ENCODE data around the gene APEX1.

Gene APEX1

GRCh38 chr14:20458031-20458789 is 3.2 kb downstream of the APEX1 start:
- H3K9me3 ChIP-seq (ENCODE audit: severe bottlenecking) = no peaks in the 10 kb centered on the region
- no peak overlapping the region for H3K4me3 ChIP-seq (ENCODE audit: severe bottlenecking)
- DNase-seq (ENCODE audit: low spot score) (no peak), ATAC-seq (ENCODE audit: low read depth) (no peak)
- no peaks in the 10 kb centered on the region for H3K27me3 ChIP-seq (ENCODE audit: insufficient read depth, poor library complexity, severe bottlenecking)
- no peak for TF ChIP-seq CTCF (IDR thresholded peaks at IDR 0.05; ENCODE audit: poor library complexity, severe bottlenecking)
- H3K4me1 ChIP-seq (ENCODE audit: insufficient read depth, poor library complexity, severe bottlenecking) = peaks cover 15% of the 10 kb centered on the region
- no peak overlapping the region for H3K27ac ChIP-seq (ENCODE audit: poor library complexity, severe bottlenecking)
- H3K36me3 ChIP-seq (ENCODE audit: low read depth) = peaks cover 53% of the 10 kb centered on the region

- peak overlapping the region; percentile 71 for H3K4me3 ChIP-seq (ENCODE audit: severe bottlenecking)
- DNase-seq (ENCODE audit: low spot score) (no peak), ATAC-seq (ENCODE audit: low read depth) (peak; percentile 4; the same call in 1 of the 3 replicates)
- peaks cover 47% of the 10 kb centered on the region for H3K36me3 ChIP-seq (ENCODE audit: low read depth)
- peak overlapping the region; percentile 68 for H3K27ac ChIP-seq (ENCODE audit: poor library complexity, severe bottlenecking)
- TF ChIP-seq CTCF (IDR thresholded peaks at IDR 0.05; ENCODE audit: poor library complexity, severe bottlenecking) = no peak
- no peaks in the 10 kb centered on the region for H3K27me3 ChIP-seq (ENCODE audit: insufficient read depth, poor library complexity, severe bottlenecking)
- H3K4me1 ChIP-seq (ENCODE audit: insufficient read depth, poor library complexity, severe bottlenecking) = peaks cover 10% of the 10 kb centered on the region
- H3K9me3 ChIP-seq (ENCODE audit: severe bottlenecking) = no peaks in the 10 kb centered on the region
These were observed 5.6 kb downstream of the APEX1 start for GRCh38 chr14:20460458-20461224.

GRCh38 chr14:20461225-20462141 is 6.5 kb downstream of the APEX1 start, which contains the start of gene PIP4P1:
PIP4P1 (minus strand) TSS chr14:20461434; CDS start chr14:20461325, 109 bp downstream.
- peak; percentile 100 for DNase-seq (ENCODE audit: low spot score)
- H3K27me3 ChIP-seq (ENCODE audit: insufficient read depth, poor library complexity, severe bottlenecking) = no peaks in the 10 kb centered on the region
- H3K9me3 ChIP-seq (ENCODE audit: severe bottlenecking) = no peaks in the 10 kb centered on the region
- peak within 1 kb of the TSS; percentile 71 for H3K4me3 ChIP-seq (ENCODE audit: severe bottlenecking)
- peaks cover 7% of the 10 kb centered on the region for H3K4me1 ChIP-seq (ENCODE audit: insufficient read depth, poor library complexity, severe bottlenecking)
- no peak for TF ChIP-seq CTCF (IDR thresholded peaks at IDR 0.05; ENCODE audit: poor library complexity, severe bottlenecking)
- H3K27ac ChIP-seq (ENCODE audit: poor library complexity, severe bottlenecking) = peak within 1 kb of the TSS; percentile 68
- H3K36me3 ChIP-seq (ENCODE audit: low read depth) = peaks cover 39% of the 10 kb centered on the region
- peak; percentile 95 for ATAC-seq (ENCODE audit: low read depth)

GRCh38 chr14:20468764-20469241 is 13.8 kb downstream of the APEX1 start:
- peaks cover 8% of the 10 kb centered on the region for H3K4me1 ChIP-seq (ENCODE audit: insufficient read depth, poor library complexity, severe bottlenecking)
- peak overlapping the region; percentile 86 for H3K27ac ChIP-seq (ENCODE audit: poor library complexity, severe bottlenecking)
- H3K27me3 ChIP-seq (ENCODE audit: insufficient read depth, poor library complexity, severe bottlenecking) = no peaks in the 10 kb centered on the region
- ATAC-seq (ENCODE audit: low read depth) = no peak; the same call in 2 of the 3 replicates
- H3K9me3 ChIP-seq (ENCODE audit: severe bottlenecking) = no peaks in the 10 kb centered on the region
- DNase-seq (ENCODE audit: low spot score) = no peak
- H3K4me3 ChIP-seq (ENCODE audit: severe bottlenecking) = peak overlapping the region; percentile 70
- peaks cover 26% of the 10 kb centered on the region for H3K36me3 ChIP-seq (ENCODE audit: low read depth)
- no peak for TF ChIP-seq CTCF (IDR thresholded peaks at IDR 0.05; ENCODE audit: poor library complexity, severe bottlenecking)
